HG03025 (cell line): ENCODE data around the gene DDHD1.
"Not testable (repeated sequence)": the region's sequence is repeated elsewhere in the genome, so short reads cannot be mapped to it uniquely, and the experiment has no call there.

Experiments
- ATAC-seq: cut with Tn5 transposase; IDR thresholded peaks from one replicate; pipeline ENCODE4 v1.9.1; 2021; ENCODE audit warnings: mild to moderate bottlenecking, moderate library complexity; ENCODE audit not compliant: unreplicated experiment, low FRiP score

The DDHD1 gene

DNA sequence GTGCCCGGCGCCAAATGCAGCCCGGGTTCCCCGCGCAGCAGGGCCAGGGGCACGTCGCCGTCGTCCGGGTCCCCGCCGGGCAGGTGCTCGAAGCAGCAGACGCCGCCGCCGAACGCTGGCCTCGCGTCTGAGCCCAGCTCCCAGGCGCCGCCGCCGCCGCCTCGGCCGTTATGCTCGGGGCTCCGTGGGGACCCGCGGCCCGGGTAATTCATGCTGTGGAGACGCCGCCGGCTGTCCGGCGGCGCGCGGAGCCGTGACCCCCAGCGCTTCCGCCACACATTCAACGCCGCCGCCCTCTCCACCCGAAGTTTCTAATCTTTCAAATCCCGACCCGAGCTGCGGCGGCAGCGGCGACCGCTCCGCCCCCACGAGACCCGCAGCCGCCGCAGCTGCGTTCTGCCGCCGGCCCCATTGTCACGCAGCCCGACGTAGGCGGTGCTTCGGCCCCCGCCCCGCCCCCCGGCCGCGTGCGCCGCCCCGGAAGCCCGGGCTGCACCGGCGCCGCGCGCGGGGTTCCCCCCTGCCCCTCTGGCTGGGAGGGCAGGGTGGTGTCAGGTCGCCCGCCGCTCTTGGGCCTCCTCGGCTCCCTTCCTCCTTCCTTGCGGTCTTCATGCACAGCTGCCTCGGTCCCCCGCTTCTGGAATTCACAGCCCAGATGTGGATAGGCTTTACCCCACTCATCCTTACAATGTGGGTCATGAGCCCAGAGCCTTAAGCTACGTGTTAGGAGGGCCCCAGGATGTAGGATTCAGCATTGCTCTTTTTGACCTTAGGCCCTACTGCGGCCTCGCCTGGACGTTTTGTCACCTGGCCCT is at the start of gene DDHD1:
TSS of gene DDHD1 (minus strand) at position 437 of the 815 bp plus-strand sequence. CDS start at position 212, 225 bp downstream.
- ATAC-seq: peak; percentile 66

DNA sequence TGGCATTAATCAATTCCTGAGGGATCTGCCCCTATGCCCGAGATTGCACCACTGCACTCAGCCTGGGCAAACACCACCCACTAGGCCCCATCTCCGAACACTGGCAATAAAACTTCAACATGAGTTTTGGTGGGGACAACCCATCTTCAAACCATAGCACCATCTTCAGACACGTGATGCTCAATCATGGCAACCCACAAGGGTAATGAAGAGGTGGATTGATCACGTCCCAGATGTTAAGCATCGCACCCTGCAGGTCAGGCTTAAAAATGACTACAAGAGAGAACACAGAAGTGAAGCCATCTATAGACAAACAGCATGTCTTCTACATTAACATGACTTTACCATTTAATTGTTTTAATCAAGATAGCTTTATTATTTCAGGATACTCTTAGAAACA is 42.8 kb upstream of the DDHD1 start:
- ATAC-seq: no peak

- ATAC-seq: no peak
Measured at GRCh38 chr14:53193193-53193592, 40.1 kb upstream of the DDHD1 start.

GRCh38 chr14:53192052-53192760 is 39.1 kb upstream of the DDHD1 start:
- no peak for ATAC-seq

- ATAC-seq: no peak
Measured at GRCh38 chr14:53190938-53191337, 37.8 kb upstream of the DDHD1 start.

GRCh38 chr14:53187921-53188463 is 34.9 kb upstream of the DDHD1 start:
- no peak for ATAC-seq

DNA sequence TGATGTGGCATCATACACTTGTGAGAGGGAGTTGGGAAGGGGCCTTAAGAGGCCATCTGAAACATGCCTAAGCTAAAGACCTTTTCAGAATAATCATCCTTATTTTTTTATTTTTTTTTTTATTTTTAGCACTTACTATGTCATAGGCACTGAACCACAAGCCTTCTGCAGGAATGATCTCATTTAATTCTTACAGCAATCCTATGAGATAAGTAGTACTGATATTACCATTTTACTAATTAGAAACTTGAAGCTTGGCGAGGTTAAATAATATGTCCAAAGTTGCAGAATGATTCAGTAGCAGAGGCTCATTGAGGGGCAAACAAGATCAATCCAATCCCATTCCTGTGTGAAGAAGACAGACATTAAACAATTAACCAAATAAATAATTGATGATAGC is 33.4 kb upstream of the DDHD1 start:
- ATAC-seq: no peak

DNA sequence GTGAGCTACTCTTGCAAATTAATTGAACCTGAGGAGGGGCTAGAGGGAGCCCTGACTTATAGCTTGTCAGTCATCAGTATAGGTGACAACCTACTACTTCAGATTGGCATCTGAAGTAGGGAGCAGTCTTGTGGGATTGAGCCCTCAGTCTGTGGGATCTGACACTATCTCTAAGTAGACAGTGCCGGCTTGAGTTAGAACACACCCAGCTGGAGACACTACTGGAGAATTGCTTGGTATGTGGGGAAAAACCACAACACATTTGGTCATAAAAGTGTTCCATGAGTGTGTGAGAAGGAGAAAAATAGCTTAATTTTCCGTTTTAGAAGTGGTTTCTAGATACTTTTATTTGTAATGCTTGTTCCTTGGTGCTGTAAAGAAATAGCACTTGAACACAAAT is 30.5 kb upstream of the DDHD1 start:
- ATAC-seq: no peak

GRCh38 chr14:53183056-53183455 is 29.9 kb upstream of the DDHD1 start:
- ATAC-seq: no peak

DNA sequence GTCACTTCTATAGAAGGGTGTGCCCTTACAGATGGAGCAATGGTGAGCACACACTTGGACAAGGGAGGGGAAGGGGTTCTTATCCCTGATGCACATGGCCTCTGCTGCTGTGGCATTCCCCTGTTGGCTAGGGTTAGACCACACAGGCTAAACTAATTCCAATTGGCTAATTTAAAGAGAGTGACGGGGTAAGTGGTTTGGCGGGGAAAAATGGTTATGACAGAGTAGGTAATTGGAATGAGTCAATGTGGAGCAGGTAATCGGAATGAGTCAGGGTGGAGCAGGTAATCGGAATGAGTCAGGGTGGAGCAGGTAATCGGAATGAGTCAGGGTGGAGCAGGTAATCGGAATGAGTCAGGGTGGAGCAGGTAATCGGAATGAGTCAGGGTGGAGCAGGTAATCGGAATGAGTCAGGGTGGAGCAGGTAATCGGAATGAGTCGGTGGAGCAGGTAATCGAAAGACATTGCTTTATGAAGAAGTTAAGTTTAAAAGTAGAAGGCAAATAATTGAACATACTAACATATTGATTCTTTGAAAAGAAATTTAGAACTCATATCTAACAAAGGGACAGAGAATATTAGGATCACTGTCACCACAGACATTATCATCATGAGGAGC is 28.4 kb upstream of the DDHD1 start:
- not testable (repeated sequence) for ATAC-seq

DNA sequence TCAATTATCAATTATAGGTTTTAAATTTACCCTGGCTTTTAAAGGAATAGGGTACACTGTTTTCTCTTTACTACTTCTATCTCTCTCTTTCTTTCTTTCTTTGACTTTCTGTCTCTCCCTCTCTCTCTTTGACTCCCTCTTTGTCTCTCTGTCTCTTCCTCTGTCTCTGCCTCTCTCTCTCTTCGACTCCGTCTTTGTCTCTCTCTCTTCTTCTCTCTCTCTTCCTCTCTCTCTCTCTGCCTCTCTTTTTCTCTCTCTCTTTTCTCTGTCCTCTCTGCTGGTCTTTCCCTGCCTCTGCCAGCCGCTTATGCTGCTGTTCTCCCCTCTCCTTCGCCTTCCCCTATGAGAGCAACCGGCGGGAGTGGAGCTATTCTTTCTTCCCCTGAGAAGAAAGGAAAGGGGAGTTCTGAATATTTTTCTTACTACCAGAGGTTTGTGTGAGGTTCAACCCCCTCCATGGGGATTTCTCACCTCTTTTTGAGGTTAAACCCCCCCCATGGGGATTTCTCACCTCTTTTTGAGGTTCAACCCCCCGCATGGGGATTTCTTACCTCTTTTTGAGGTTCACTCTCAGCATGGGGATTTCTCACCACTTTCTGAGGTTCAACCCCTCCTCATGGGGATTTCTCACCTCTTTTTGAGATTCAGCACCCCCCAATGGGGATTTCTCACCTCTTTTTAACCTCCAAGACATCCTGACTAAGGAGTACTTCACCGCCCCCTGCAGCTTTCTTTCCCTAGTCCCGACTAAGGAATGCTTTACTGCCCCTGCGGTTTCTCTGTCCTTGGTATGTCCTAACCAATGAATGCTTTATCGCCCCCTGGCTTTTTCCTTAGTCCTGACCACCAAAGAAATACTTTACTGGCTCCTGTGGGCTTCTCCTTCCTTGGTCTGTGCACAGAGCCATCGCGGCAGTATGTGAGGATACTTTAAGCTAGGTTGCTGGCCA is 27.4 kb upstream of the DDHD1 start:
- no peak for ATAC-seq

DNA sequence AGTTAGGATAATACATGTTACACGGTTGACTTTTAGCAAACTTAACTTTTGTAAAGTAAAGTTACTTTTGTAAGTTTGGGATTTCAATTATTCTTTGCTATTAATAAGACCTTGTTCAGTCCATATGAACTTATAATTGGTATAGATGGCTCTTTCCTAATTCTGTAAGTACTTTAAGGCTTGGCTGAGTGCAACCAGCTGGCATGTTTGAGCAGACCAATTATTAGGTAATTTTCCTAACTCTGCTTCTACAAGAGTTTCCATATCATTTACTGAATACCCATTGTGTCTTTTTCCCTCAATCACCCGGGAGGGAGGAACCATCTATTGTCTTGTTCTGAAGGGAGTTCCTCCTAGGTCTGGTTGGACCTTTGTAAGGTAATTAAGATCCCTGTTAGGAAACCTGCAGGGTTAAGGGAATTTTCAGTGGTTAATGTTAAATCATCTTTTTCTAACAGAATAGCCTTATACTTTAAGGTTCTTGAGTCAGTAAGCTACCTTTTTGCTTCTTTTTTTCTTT is 26.4 kb upstream of the DDHD1 start:
- ATAC-seq: not testable (repeated sequence)

- no peak for ATAC-seq
Measured at GRCh38 chr14:53175375-53175774, 22.3 kb upstream of the DDHD1 start.

- ATAC-seq: no peak
Measured at GRCh38 chr14:53174918-53175317, 21.8 kb upstream of the DDHD1 start.

DNA sequence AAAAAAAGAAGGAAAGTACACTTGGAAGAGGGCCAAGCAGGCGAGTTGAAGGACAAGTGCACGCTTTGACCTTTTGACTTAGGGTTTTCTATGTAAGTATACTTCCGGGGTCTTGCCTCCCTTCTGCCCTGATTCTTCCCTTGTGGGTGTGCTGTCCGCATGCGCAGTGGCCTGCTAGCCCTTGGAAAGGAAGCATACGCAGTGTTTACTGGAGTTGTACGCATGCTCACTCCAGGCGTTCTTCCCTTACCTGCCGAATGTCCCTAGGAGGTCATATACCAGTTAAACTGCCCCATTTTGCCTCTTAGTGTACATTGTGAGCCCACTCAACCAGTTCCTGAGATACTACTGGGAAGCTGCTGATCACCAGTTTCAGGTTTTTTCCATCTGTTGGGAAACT is 15.7 kb upstream of the DDHD1 start:
- no peak for ATAC-seq

GRCh38 chr14:53167602-53168328 is 14.6 kb upstream of the DDHD1 start:
- no peak for ATAC-seq

GRCh38 chr14:53161758-53162435 is 8.8 kb upstream of the DDHD1 start:
- no peak for ATAC-seq

- no peak for ATAC-seq
Measured at GRCh38 chr14:53156238-53156637, 3.1 kb upstream of the DDHD1 start.

DNA sequence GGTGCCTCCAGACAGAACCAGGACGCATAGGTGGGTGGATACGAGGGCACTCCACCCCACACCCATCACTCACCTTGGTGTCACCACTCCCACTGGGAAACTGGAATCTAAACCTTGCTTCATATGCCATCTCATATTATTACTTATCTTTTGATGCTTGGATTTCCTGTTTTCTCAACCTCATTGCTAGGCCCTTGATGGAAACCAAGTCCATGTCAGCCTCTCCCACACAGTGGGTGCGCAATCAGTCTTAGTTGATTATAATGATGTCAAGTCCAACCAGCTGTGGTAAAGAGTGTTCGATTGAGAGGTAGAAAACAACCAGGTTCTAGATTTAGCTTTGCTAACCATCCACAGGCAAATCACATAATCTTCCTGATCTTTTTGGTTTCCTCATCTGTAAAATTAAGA is 584 bp upstream of the DDHD1 start:
- ATAC-seq: no peak
